HCT116 (cell line): ENCODE data around the gene FKBP2. TPM values are rescaled to one million over a fixed set of nuclear protein-coding genes. Genes with fewer than 3 reads are reported as not detected.

ENCODE experiments used
- ATAC-seq: fragments of 200-7000 bp; cut with Tn5 transposase; 2 replicates; pipeline ENCODE4 v1.9.1; 2020; ENCODE audit warnings: mild to moderate bottlenecking, moderate library complexity
- BruUV-seq: library from RNA; stranded (reverse); fragments of 400-500 nt; replicated peaks from 2 replicates; lab custom pipeline; 2021; lab: Mats Ljungman, UMichigan
- CTCF ChIA-PET: fragments of 300-600 bp; sonication (Branson Sonifier 250); formaldehyde crosslinking; loops from one replicate; lab custom pipeline; 2021; ENCODE audit warnings: antibody characterized with exemption; lab: Charles Lee
- POLR2A ChIA-PET: fragments of 300-600, 350-600 bp; sonication (Branson Sonifier 250); formaldehyde crosslinking; loops from one replicate; lab custom pipeline; 2021; ENCODE audit warnings: antibody characterized with exemption; lab: Charles Lee
- RAD21 ChIA-PET, 2 experiments: fragments of 300-600 bp; sonication (Branson Sonifier 250); formaldehyde crosslinking; loops; one replicate each; lab custom pipeline; 2023; ENCODE audit warnings: low total read pairs in 2 of 2; ENCODE audit not compliant: uncharacterized antibody in 2 of 2, unreplicated experiment in 2 of 2, low non-redundant PET in 1 of 2; lab: Charles Lee
- DNase-seq: peaks from one replicate; pipeline ENCODE4 v3.0.0-alpha.2; 2010; ENCODE audit warnings: low read depth, low spot score
- H2AFZ ChIP-seq: fragments of 200-600 bp; shearing (Covaris generic), sonication (generic); 2 replicates; pipeline ENCODE4 v1.6.1; 2017; ENCODE audit warnings: low read depth, mixed run types, mixed read lengths, antibody characterized with exemption, low read length; ENCODE audit not compliant: poor library complexity, severe bottlenecking
- H3K27ac ChIP-seq: 2 replicates; pipeline ENCODE4 v1.5.1; 2012; ENCODE audit warnings: low read depth, low read length
- H3K27me3 ChIP-seq: fragments of 200-600 bp; sonication (generic); 2 replicates; pipeline ENCODE4 v1.6.1; 2016; ENCODE audit warnings: mixed run types, low read length, mixed read lengths; ENCODE audit not compliant: insufficient read depth
- H3K36me3 ChIP-seq, 2 experiments: fragments of 200-500 bp in 1 of 2; fragments of 200-600 bp in 1 of 2; sonication (Bioruptor generic) in 1 of 2; sonication (generic) in 1 of 2; 2 replicates each; pipeline versions ENCODE4 v1.5.1 to v1.6.1; 2014 to 2016; ENCODE audit warnings: low read length in 2 of 2, inconsistent platforms in 1 of 2, mixed read lengths in 1 of 2, mixed run types in 1 of 2; ENCODE audit not compliant: insufficient read depth in 2 of 2, control insufficient read depth in 1 of 2
- H3K4me1 ChIP-seq, 2 experiments: fragments of 200-600 bp in 1 of 2; sonication (generic) in 1 of 2; 2 replicates each; pipeline versions ENCODE4 v1.5.1 to v1.6.1; 2012 to 2017; ENCODE audit warnings: low read length in 2 of 2, inconsistent platforms in 1 of 2, mild to moderate bottlenecking in 1 of 2, mixed read lengths in 1 of 2, mixed run types in 1 of 2, moderate library complexity in 1 of 2; ENCODE audit not compliant: insufficient read depth in 2 of 2, control insufficient read depth in 1 of 2
- H3K4me2 ChIP-seq: fragments of 200-600 bp; sonication (generic); 2 replicates; pipeline ENCODE4 v1.6.1; 2017; ENCODE audit warnings: mixed run types, low read length, mixed read lengths
- H3K4me3 ChIP-seq, 2 experiments: fragments of 200-600 bp in 1 of 2; sonication (generic) in 1 of 2; replicated peaks in 1 of 2; 2 replicates each; pipeline ENCODE4 v1.5.1; 2011 to 2016; ENCODE audit warnings: low read length in 2 of 2, control low read depth in 1 of 2, low read depth in 1 of 2, mild to moderate bottlenecking in 1 of 2, mixed read lengths in 1 of 2, mixed run types in 1 of 2
- H3K79me2 ChIP-seq: fragments of 200-600 bp; sonication (generic); 2 replicates; pipeline ENCODE4 v1.6.1; 2017; ENCODE audit warnings: mild to moderate bottlenecking, mixed run types, low read length, moderate library complexity, mixed read lengths; ENCODE audit not compliant: insufficient read depth
- H3K9ac ChIP-seq: fragments of 200-600 bp; sonication (generic); 2 replicates; pipeline ENCODE4 v1.6.1; 2016; ENCODE audit warnings: low read length, mixed read lengths
- H3K9me2 ChIP-seq: fragments of 200-600 bp; sonication (generic), shearing (Covaris generic); 2 replicates; pipeline ENCODE4 v1.6.1; 2017; ENCODE audit warnings: mixed run types, mild to moderate bottlenecking, moderate library complexity; ENCODE audit not compliant: insufficient read depth
- H3K9me3 ChIP-seq, 2 experiments: fragments of 200-500 bp in 1 of 2; fragments of 200-600 bp in 1 of 2; sonication (Bioruptor generic) in 1 of 2; sonication (generic) in 1 of 2; 2 replicates each; pipeline ENCODE4 v1.6.1; 2014 to 2017; ENCODE audit warnings: low read length in 2 of 2, mixed read lengths in 2 of 2, inconsistent platforms in 1 of 2, low read depth in 1 of 2, mild to moderate bottlenecking in 1 of 2, mixed run types in 1 of 2, moderate library complexity in 1 of 2; ENCODE audit not compliant: control insufficient read depth in 1 of 2, insufficient read depth in 1 of 2
- H4K20me1 ChIP-seq: fragments of 200-600 bp; sonication (generic), shearing (Covaris generic); 2 replicates; pipeline ENCODE4 v1.6.1; 2017; ENCODE audit warnings: mixed run types, mild to moderate bottlenecking, moderate library complexity; ENCODE audit not compliant: insufficient read depth
- CBX3 ChIP-seq: IDR thresholded peaks from 2 replicates; pipeline ENCODE4 v1.6.1; 2012; ENCODE audit warnings: low read depth
- ELF1 ChIP-seq: IDR thresholded peaks from 2 replicates; pipeline ENCODE4 v1.6.1; 2012; ENCODE audit warnings: low read depth, borderline replicate concordance
- EZH2 ChIP-seq: fragments of 200-600 bp; sonication (generic); IDR thresholded peaks from 2 replicates; pipeline ENCODE4 v1.6.1; 2017; ENCODE audit warnings: antibody characterized with exemption, mixed run types
- EZH2phosphoT487 ChIP-seq: fragments of 200-600 bp; IDR thresholded peaks from 2 replicates; pipeline ENCODE4 v1.6.1; 2018; ENCODE audit warnings: antibody characterized with exemption, borderline replicate concordance
- FOSL1 ChIP-seq: IDR thresholded peaks from 2 replicates; pipeline ENCODE4 v1.6.1; 2012; ENCODE audit warnings: low read depth
- JUND ChIP-seq: IDR thresholded peaks from 2 replicates; pipeline ENCODE4 v1.6.1; 2012
- POLR2A ChIP-seq: IDR thresholded peaks from 2 replicates; pipeline ENCODE4 v1.7.0; 2011; ENCODE audit warnings: borderline replicate concordance; ENCODE audit not compliant: insufficient read depth, insufficient read length; ENCODE audit errors: extremely low read depth
- POLR2AphosphoS5 ChIP-seq: IDR thresholded peaks from 2 replicates; pipeline ENCODE4 v1.6.1; 2011; ENCODE audit warnings: mild to moderate bottlenecking, low read depth, low read length, moderate library complexity
- REST ChIP-seq: IDR thresholded peaks from 2 replicates; pipeline ENCODE4 v1.6.1; 2012; ENCODE audit warnings: low read depth
- SP1 ChIP-seq: IDR thresholded peaks from 2 replicates; pipeline ENCODE4 v1.6.1; 2012; ENCODE audit warnings: low read depth
- SRF ChIP-seq: IDR thresholded peaks from 2 replicates; pipeline ENCODE4 v1.6.1; 2012; ENCODE audit warnings: low read depth
- TCF7L2 ChIP-seq: IDR thresholded peaks from 2 replicates; pipeline ENCODE4 v1.7.0; 2011; ENCODE audit warnings: borderline replicate concordance, inconsistent platforms; ENCODE audit not compliant: insufficient read depth, insufficient read length; ENCODE audit errors: extremely low read depth
- intact Hi-C: fragments of 100-400 bp; cut with micrococcal nuclease; formaldehyde crosslinking; loops from 2 replicates; pipeline ENCODE4 v1.10.0; 2022
- total RNA-seq: library from RNA; stranded (reverse); gene quantifications from one replicate; pipeline ENCODE4 v1.2.1, GENCODE V29; 2021; ENCODE audit not compliant: unreplicated experiment
- TF ChIP-seq, protein P1 (sequence below): IDR thresholded peaks from 2 replicates; pipeline ENCODE4 v1.6.1; 2012
- TF ChIP-seq, protein P2 (sequence below): IDR thresholded peaks from 2 replicates; pipeline ENCODE4 v1.6.1; 2012
- TF ChIP-seq, protein P3 (sequence below): IDR thresholded peaks from 2 replicates; pipeline ENCODE4 v1.6.1; 2011; ENCODE audit warnings: mild to moderate bottlenecking, low read length, moderate library complexity; ENCODE audit not compliant: insufficient replicate concordance; ENCODE audit errors: extremely low read depth
- TF ChIP-seq, protein P4 (sequence below), 3 experiments: fragments of 200-600 bp in 1 of 3; sonication (generic) in 1 of 3; IDR thresholded peaks in 2 of 3; conservative IDR thresholded peaks in 1 of 3; 2 replicates each; pipeline ENCODE4 v1.5.1; 2012 to 2017; ENCODE audit warnings: low read depth in 2 of 3, low read length in 2 of 3, antibody characterized with exemption in 1 of 3, borderline replicate concordance in 1 of 3, control low read depth in 1 of 3, mild to moderate bottlenecking in 1 of 3, mixed read lengths in 1 of 3, mixed run types in 1 of 3, moderate library complexity in 1 of 3; ENCODE audit not compliant: insufficient read depth in 1 of 3

FKBP2 gene
- total RNA-seq, 1 experiment from 2014 or later, result 69.2 TPM

DNA sequence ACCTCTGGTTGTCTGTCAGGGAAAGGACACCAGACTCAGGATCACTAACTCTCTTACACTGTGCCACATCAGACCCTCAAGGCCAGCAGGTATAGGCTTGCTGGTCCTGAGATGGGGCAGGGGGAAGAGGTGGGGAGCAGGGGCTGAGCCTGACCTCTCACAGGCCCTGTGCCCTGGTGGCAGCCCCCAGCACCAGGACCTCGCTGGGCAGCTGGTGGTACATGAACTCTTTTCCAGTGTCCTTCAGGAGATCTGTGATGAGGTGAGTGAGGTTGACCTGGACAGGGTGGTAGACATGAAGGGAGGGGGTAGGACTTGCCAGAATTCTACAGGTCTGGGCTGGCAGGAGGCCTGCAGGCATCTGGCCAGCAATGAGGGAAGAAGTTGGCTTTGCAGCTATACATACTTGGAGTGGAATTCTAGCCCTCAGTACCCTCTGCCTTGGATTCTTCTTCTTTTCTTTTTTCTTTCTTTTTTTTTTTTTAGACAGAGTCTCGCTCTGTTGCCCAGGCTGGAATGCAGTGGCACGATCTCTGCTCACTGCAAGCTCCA lies 13.4 kb upstream of the FKBP2 start (continued):
- TF ChIP-seq, protein P1, sequence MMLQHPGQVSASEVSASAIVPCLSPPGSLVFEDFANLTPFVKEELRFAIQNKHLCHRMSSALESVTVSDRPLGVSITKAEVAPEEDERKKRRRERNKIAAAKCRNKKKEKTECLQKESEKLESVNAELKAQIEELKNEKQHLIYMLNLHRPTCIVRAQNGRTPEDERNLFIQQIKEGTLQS, result no peak
- TF ChIP-seq FOSL1, result no peak
- no peak for TF ChIP-seq JUND
- no peak for TF ChIP-seq SP1
- TF ChIP-seq, protein P2, sequence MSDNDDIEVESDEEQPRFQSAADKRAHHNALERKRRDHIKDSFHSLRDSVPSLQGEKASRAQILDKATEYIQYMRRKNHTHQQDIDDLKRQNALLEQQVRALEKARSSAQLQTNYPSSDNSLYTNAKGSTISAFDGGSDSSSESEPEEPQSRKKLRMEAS, result no peak
- TF ChIP-seq POLR2A, result no peak
- no peak for TF ChIP-seq POLR2AphosphoS5

DNA sequence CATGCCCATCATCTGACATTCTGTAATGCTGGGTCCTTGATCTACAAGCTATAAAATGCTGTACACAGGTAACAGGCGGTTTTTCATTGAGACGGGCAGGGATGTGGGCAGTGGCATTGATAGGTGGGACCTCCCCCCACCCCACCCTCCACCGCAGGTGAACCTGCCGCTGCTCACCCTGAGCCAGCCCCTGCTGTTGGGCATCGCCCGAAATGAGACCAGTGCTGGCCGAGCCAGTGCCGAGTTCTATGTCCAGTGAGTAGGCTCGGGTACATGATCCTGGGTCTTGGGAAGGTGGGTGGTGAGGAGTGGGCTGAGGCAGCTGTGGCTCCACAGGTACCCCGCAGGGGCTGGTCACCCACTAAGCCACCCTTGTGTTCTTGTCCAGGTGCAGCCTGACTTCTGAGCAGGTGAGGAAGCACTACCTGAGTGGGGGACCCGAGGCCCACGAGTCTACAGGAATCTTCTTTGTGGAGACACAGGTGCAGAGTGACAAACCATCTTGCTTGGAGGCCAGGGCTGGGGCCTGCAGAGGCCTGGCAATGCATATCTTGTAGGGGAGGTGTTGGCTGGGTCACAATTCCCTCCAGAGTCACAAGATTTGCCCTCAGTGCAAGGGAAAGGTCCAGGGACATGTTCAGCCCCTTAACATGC lies 11.7 kb upstream of the FKBP2 start:
- ATAC-seq, result no peak
- BruUV-seq, result no TSS peak
- peaks cover 28 to 69% of the 10 kb centered on the region in 2 experiments for H3K4me1 ChIP-seq
- H3K27ac ChIP-seq, result peak overlapping the region; percentile 61
- no peaks in the 10 kb centered on the region for H3K9me3 ChIP-seq
- no peaks in the 10 kb centered on the region for H3K27me3 ChIP-seq
- H3K9ac ChIP-seq, result peak overlapping the region; percentile 88; the same call in 1 of the 2 replicates
- no peaks in the 10 kb centered on the region for H3K36me3 ChIP-seq
- H3K9me2 ChIP-seq, result no peaks in the 10 kb centered on the region
- ChIA-PET RAD21 (no interaction called here), POLR2A (no interaction called here), CTCF (no interaction called here)
- H4K20me1 ChIP-seq, result no peaks in the 10 kb centered on the region
- intact Hi-C loops, result no loop called here
- H3K4me2 ChIP-seq, result peak overlapping the region; percentile 99
- DNase-seq, result no peak
- peaks cover 19% of the 10 kb centered on the region; the same call in 1 of the 2 replicates for H3K79me2 ChIP-seq
- H2AFZ ChIP-seq, result no peak overlapping the region
- no peak overlapping the region for H3K4me3 ChIP-seq
- TF ChIP-seq ELF1 (no peak), EZH2phosphoT487 (no peak), SRF (no peak), POLR2A (no peak), POLR2AphosphoS5 (no peak), EZH2 (no peak), REST (no peak), TCF7L2 (no peak), CBX3 (no peak)
- TF ChIP-seq, protein P3, sequence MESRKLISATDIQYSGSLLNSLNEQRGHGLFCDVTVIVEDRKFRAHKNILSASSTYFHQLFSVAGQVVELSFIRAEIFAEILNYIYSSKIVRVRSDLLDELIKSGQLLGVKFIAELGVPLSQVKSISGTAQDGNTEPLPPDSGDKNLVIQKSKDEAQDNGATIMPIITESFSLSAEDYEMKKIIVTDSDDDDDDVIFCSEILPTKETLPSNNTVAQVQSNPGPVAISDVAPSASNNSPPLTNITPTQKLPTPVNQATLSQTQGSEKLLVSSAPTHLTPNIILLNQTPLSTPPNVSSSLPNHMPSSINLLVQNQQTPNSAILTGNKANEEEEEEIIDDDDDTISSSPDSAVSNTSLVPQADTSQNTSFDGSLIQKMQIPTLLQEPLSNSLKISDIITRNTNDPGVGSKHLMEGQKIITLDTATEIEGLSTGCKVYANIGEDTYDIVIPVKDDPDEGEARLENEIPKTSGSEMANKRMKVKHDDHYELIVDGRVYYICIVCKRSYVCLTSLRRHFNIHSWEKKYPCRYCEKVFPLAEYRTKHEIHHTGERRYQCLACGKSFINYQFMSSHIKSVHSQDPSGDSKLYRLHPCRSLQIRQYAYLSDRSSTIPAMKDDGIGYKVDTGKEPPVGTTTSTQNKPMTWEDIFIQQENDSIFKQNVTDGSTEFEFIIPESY, result no peak
- TF ChIP-seq, protein P4, sequence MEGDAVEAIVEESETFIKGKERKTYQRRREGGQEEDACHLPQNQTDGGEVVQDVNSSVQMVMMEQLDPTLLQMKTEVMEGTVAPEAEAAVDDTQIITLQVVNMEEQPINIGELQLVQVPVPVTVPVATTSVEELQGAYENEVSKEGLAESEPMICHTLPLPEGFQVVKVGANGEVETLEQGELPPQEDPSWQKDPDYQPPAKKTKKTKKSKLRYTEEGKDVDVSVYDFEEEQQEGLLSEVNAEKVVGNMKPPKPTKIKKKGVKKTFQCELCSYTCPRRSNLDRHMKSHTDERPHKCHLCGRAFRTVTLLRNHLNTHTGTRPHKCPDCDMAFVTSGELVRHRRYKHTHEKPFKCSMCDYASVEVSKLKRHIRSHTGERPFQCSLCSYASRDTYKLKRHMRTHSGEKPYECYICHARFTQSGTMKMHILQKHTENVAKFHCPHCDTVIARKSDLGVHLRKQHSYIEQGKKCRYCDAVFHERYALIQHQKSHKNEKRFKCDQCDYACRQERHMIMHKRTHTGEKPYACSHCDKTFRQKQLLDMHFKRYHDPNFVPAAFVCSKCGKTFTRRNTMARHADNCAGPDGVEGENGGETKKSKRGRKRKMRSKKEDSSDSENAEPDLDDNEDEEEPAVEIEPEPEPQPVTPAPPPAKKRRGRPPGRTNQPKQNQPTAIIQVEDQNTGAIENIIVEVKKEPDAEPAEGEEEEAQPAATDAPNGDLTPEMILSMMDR (IDR thresholded peaks at IDR 0.05 in 2 of 3, conservative IDR thresholded peaks at IDR 0.05 in 1 of 3; ENCODE audit: borderline replicate concordance in 1 of 3, insufficient read depth in 1 of 3, low read depth in 2 of 3, low read length in 2 of 3), result no peak
